ENCODE results near the gene SPATA18.
"Not testable (repeated sequence)": the region's sequence is repeated elsewhere in the genome, so short reads cannot be mapped to it uniquely, and the experiment has no call there.

Gene SPATA18

GRCh38 chr4:52054254-52054653 lies 3.1 kb downstream of the SPATA18 start:
- no peak for DNase-seq

GRCh38 chr4:52057196-52057595 lies 6.1 kb downstream of the SPATA18 start:
- DNase-seq, result no peak

GRCh38 chr4:52058275-52058674 lies 7.2 kb downstream of the SPATA18 start:
- no peak for DNase-seq

- no peak for DNase-seq
Observed at GRCh38 chr4:52059372-52059771, 8.3 kb downstream of the SPATA18 start.

GRCh38 chr4:52069571-52069970 lies 18.5 kb downstream of the SPATA18 start:
- no peak for DNase-seq

- no peak for DNase-seq
Observed at GRCh38 chr4:52071791-52072546, 20.9 kb downstream of the SPATA18 start.

GRCh38 chr4:52076731-52077130 lies 25.6 kb downstream of the SPATA18 start:
- no peak for DNase-seq

- no peak for DNase-seq
Observed at GRCh38 chr4:52079659-52080058, 28.6 kb downstream of the SPATA18 start.

- no peak for DNase-seq
Observed at GRCh38 chr4:52081216-52081615, 30.1 kb downstream of the SPATA18 start.

GRCh38 chr4:52086425-52086824 lies 35.3 kb downstream of the SPATA18 start:
- not testable (repeated sequence) for DNase-seq

- no peak for DNase-seq
Observed at GRCh38 chr4:52091801-52092200, 40.7 kb downstream of the SPATA18 start.

GRCh38 chr4:52093466-52093865 lies 42.4 kb downstream of the SPATA18 start:
- DNase-seq, result no peak

GRCh38 chr4:52094376-52095145 lies 43.5 kb downstream of the SPATA18 start:
- no peak for DNase-seq

GRCh38 chr4:52095374-52095773 lies 44.3 kb downstream of the SPATA18 start:
- DNase-seq, result no peak

- no peak for DNase-seq
Observed at GRCh38 chr4:52096048-52096447, 44.9 kb downstream of the SPATA18 start.

GRCh38 chr4:52098618-52099017 lies 47.5 kb downstream of the SPATA18 start:
- no peak for DNase-seq

- DNase-seq, result no peak
Observed at GRCh38 chr4:52099860-52100461, 48.9 kb downstream of the SPATA18 start.

- DNase-seq, result no peak
Observed at GRCh38 chr4:52102587-52102986, 51.5 kb downstream of the SPATA18 start.

- DNase-seq, result no peak
Observed at GRCh38 chr4:52103319-52103718, 52.2 kb downstream of the SPATA18 start.

GRCh38 chr4:52105276-52105675 lies 54.2 kb downstream of the SPATA18 start:
- DNase-seq, result no peak

- DNase-seq, result no peak
Observed at GRCh38 chr4:52106191-52106590, 55.1 kb downstream of the SPATA18 start.

- no peak for DNase-seq
Observed at GRCh38 chr4:52106660-52107059, 55.6 kb downstream of the SPATA18 start.

- DNase-seq, result no peak
Observed at GRCh38 chr4:52107336-52107735, 56.2 kb downstream of the SPATA18 start.

- no peak for DNase-seq
Observed at GRCh38 chr4:52107745-52108144, 56.6 kb downstream of the SPATA18 start.
